ENCODE measurements around the gene KCTD15.

The KCTD15 gene

DNA sequence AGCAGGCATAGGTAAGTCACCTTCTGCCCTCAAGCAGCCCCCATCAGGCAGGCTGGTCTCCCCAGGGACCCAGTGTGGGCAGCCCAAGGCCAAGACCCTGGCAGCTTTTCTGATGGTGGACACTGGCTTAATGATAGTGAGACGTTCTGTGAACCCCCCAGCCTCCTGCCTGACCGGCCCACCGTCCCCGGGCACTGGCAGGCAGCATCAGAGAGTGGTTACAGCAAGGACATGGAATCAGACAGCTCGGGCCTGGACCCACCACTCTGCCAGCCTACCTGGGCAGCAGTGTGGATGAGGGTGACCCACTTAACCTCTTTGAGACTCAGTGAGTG lies 45.3 kb upstream of the KCTD15 start:
- no peak for TF ChIP-seq CTCF (IDR thresholded peaks at IDR 0.05; ENCODE audit: low read length)
- TF ChIP-seq EZH2 (IDR thresholded peaks at IDR 0.05; ENCODE audit: borderline replicate concordance, low read length), result no peak
- H3K79me2 ChIP-seq (ENCODE audit: insufficient read depth, low read length), result no peaks in the 10 kb centered on the region
- no peaks in the 10 kb centered on the region for H3K4me1 ChIP-seq (ENCODE audit: insufficient read depth, low read length, severe bottlenecking)
- no peak overlapping the region for H2AFZ ChIP-seq (ENCODE audit: low read length)
- no peaks in the 10 kb centered on the region for H3K36me3 ChIP-seq (ENCODE audit: insufficient read depth, low read length)
- no peaks in the 10 kb centered on the region for H3K9me2 ChIP-seq (ENCODE audit: low read depth, low read length)
- no peaks in the 10 kb centered on the region for H3K27me3 ChIP-seq (ENCODE audit: insufficient read depth, low read length)
- H3K4me2 ChIP-seq (ENCODE audit: low read length), result no peak overlapping the region
- no peak overlapping the region for H3K4me3 ChIP-seq (ENCODE audit: low read depth, low read length, poor library complexity, severe bottlenecking)
- H3K9me3 ChIP-seq (ENCODE audit: low read length), result no peaks in the 10 kb centered on the region
- H3K27ac ChIP-seq (ENCODE audit: low read depth, low read length, poor library complexity, severe bottlenecking), result no peak overlapping the region
- no peak overlapping the region for H3K9ac ChIP-seq (ENCODE audit: low read length)
- no peaks in the 10 kb centered on the region for H3F3A ChIP-seq (ENCODE audit: insufficient read depth, low read length)
- H4K20me1 ChIP-seq (ENCODE audit: insufficient read depth, low read length), result no peaks in the 10 kb centered on the region

GRCh38 chr19:33752018-33752800 lies 44.5 kb upstream of the KCTD15 start:
- H3K4me3 ChIP-seq (ENCODE audit: low read depth, low read length, poor library complexity, severe bottlenecking), result no peak overlapping the region
- H3K27me3 ChIP-seq (ENCODE audit: insufficient read depth, low read length), result no peaks in the 10 kb centered on the region
- no peak overlapping the region for H2AFZ ChIP-seq (ENCODE audit: low read length)
- H3K9me2 ChIP-seq (ENCODE audit: low read depth, low read length), result no peaks in the 10 kb centered on the region
- H3K36me3 ChIP-seq (ENCODE audit: insufficient read depth, low read length), result no peaks in the 10 kb centered on the region
- H3K79me2 ChIP-seq (ENCODE audit: insufficient read depth, low read length), result no peaks in the 10 kb centered on the region
- H3K4me2 ChIP-seq (ENCODE audit: low read length), result no peak overlapping the region
- TF ChIP-seq CTCF (IDR thresholded peaks at IDR 0.05; ENCODE audit: low read length), result no peak
- no peak for TF ChIP-seq EZH2 (IDR thresholded peaks at IDR 0.05; ENCODE audit: borderline replicate concordance, low read length)
- no peak overlapping the region for H3K9ac ChIP-seq (ENCODE audit: low read length)
- no peaks in the 10 kb centered on the region for H3F3A ChIP-seq (ENCODE audit: insufficient read depth, low read length)
- H4K20me1 ChIP-seq (ENCODE audit: insufficient read depth, low read length), result no peaks in the 10 kb centered on the region
- H3K9me3 ChIP-seq (ENCODE audit: low read length), result no peaks in the 10 kb centered on the region
- H3K27ac ChIP-seq (ENCODE audit: low read depth, low read length, poor library complexity, severe bottlenecking), result no peak overlapping the region
- no peaks in the 10 kb centered on the region for H3K4me1 ChIP-seq (ENCODE audit: insufficient read depth, low read length, severe bottlenecking)

DNA sequence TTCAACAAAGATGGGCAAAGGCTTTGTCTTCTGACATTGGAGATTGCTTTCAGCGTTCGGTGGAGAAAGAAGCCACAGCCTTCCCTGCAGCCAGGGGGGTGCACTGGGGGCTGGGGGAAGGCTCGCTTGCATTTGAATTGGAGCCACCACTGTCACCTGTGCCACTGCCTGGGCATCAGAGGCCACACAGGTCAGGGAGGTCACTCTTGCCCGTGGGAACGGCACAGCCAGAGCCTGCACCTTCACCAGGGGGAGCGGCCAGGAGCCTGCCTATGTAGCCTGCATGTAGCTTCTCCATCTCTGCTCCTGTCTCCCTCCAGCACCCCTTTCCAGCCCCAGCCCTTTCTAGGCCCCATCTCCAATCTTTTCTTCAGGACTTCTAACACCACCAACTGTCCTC lies 43.7 kb upstream of the KCTD15 start:
- H3K9ac ChIP-seq (ENCODE audit: low read length), result no peak overlapping the region
- no peaks in the 10 kb centered on the region for H3K9me2 ChIP-seq (ENCODE audit: low read depth, low read length)
- no peaks in the 10 kb centered on the region for H3K79me2 ChIP-seq (ENCODE audit: insufficient read depth, low read length)
- H3K9me3 ChIP-seq (ENCODE audit: low read length), result no peaks in the 10 kb centered on the region
- no peak overlapping the region for H2AFZ ChIP-seq (ENCODE audit: low read length)
- no peaks in the 10 kb centered on the region for H3K36me3 ChIP-seq (ENCODE audit: insufficient read depth, low read length)
- H3F3A ChIP-seq (ENCODE audit: insufficient read depth, low read length), result no peaks in the 10 kb centered on the region
- no peaks in the 10 kb centered on the region for H4K20me1 ChIP-seq (ENCODE audit: insufficient read depth, low read length)
- H3K4me3 ChIP-seq (ENCODE audit: low read depth, low read length, poor library complexity, severe bottlenecking), result no peak overlapping the region
- H3K4me2 ChIP-seq (ENCODE audit: low read length), result no peak overlapping the region
- H3K4me1 ChIP-seq (ENCODE audit: insufficient read depth, low read length, severe bottlenecking), result no peaks in the 10 kb centered on the region
- no peaks in the 10 kb centered on the region for H3K27me3 ChIP-seq (ENCODE audit: insufficient read depth, low read length)
- H3K27ac ChIP-seq (ENCODE audit: low read depth, low read length, poor library complexity, severe bottlenecking), result no peak overlapping the region
- TF ChIP-seq CTCF (IDR thresholded peaks at IDR 0.05; ENCODE audit: low read length) (no peak), EZH2 (IDR thresholded peaks at IDR 0.05; ENCODE audit: borderline replicate concordance, low read length) (no peak)
